DND-41 (cell line): ENCODE data around the gene SLC30A4.

ENCODE experiments used
- EZH2 ChIP-seq: IDR thresholded peaks from 3 replicates; pipeline ENCODE4 v1.6.1; 2012; ENCODE audit warnings: borderline replicate concordance, low read depth, mild to moderate bottlenecking, moderate library complexity, low read length, inconsistent platforms; ENCODE audit not compliant: severe bottlenecking
- TF ChIP-seq, protein P1 (sequence below): IDR thresholded peaks from 2 replicates; pipeline ENCODE4 v1.5.1; 2012; ENCODE audit warnings: borderline replicate concordance, low read length, moderate library complexity, mild to moderate bottlenecking; ENCODE audit not compliant: poor library complexity, severe bottlenecking; ENCODE audit errors: extremely low read depth

- TF ChIP-seq, protein P1, sequence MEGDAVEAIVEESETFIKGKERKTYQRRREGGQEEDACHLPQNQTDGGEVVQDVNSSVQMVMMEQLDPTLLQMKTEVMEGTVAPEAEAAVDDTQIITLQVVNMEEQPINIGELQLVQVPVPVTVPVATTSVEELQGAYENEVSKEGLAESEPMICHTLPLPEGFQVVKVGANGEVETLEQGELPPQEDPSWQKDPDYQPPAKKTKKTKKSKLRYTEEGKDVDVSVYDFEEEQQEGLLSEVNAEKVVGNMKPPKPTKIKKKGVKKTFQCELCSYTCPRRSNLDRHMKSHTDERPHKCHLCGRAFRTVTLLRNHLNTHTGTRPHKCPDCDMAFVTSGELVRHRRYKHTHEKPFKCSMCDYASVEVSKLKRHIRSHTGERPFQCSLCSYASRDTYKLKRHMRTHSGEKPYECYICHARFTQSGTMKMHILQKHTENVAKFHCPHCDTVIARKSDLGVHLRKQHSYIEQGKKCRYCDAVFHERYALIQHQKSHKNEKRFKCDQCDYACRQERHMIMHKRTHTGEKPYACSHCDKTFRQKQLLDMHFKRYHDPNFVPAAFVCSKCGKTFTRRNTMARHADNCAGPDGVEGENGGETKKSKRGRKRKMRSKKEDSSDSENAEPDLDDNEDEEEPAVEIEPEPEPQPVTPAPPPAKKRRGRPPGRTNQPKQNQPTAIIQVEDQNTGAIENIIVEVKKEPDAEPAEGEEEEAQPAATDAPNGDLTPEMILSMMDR: no peak
- no peak for TF ChIP-seq EZH2
Observed at GRCh38 chr15:45529613-45530012, 7.1 kb upstream of the SLC30A4 start.
